WERI-Rb-1 (cell line): ENCODE data around the gene LRRC3.

Source experiments
- DNase-seq: peaks from one replicate; pipeline ENCODE4 v3.0.0-alpha.2; 2020
- H3K27ac ChIP-seq: fragments of 250-450 bp; sonication (Bioruptor Pico); 2 replicates; pipeline ENCODE4 v1.5.1; 2020; ENCODE audit warnings: mild to moderate bottlenecking, moderate library complexity
- H3K27me3 ChIP-seq: fragments of 250-450 bp; sonication (Bioruptor Pico); 2 replicates; pipeline ENCODE4 v1.5.1; 2021; ENCODE audit warnings: mild to moderate bottlenecking, low read depth, moderate library complexity; ENCODE audit not compliant: insufficient read depth, severe bottlenecking
- H3K36me3 ChIP-seq: fragments of 250-450 bp; sonication (Bioruptor Pico); 2 replicates; pipeline ENCODE4 v1.5.1; 2020; ENCODE audit warnings: mild to moderate bottlenecking, moderate library complexity
- H3K4me3 ChIP-seq: 2 replicates; pipeline ENCODE4 v1.5.1; 2011; ENCODE audit warnings: low read depth, mild to moderate bottlenecking, control low read depth, low read length
- H3K9me3 ChIP-seq: fragments of 250-450 bp; sonication (Bioruptor Pico); 2 replicates; pipeline ENCODE4 v1.5.1; 2021; ENCODE audit warnings: mild to moderate bottlenecking, moderate library complexity; ENCODE audit not compliant: severe bottlenecking
- CTCF ChIP-seq: IDR thresholded peaks from 2 replicates; pipeline ENCODE4 v1.5.1; 2011; ENCODE audit warnings: low read depth, mild to moderate bottlenecking, control low read depth, inconsistent platforms, low read length

The LRRC3 gene

GRCh38 chr21:44456214-44456914, 1.1 kb downstream of the LRRC3 start:
- H3K36me3 ChIP-seq = peaks cover 7% of the 10 kb centered on the region
- no peak for TF ChIP-seq CTCF
- no peak for DNase-seq
- peak overlapping the region; percentile 52 for H3K4me3 ChIP-seq
- no peaks in the 10 kb centered on the region for H3K27me3 ChIP-seq
- H3K9me3 ChIP-seq = peaks cover 12% of the 10 kb centered on the region
- H3K27ac ChIP-seq = no peak overlapping the region

GRCh38 chr21:44456915-44457736, 1.8 kb downstream of the LRRC3 start:
- Histone ChIP-seq H3K4me3 (no peak overlapping the region), H3K9me3 (peaks cover 12% of the 10 kb centered on the region), H3K27ac (no peak overlapping the region), H3K27me3 (no peaks in the 10 kb centered on the region), H3K36me3 (peaks cover 7% of the 10 kb centered on the region)
- DNase-seq = no peak
- TF ChIP-seq CTCF = no peak

GRCh38 chr21:44458971-44459711, 3.8 kb downstream of the LRRC3 start:
- Histone ChIP-seq H3K27me3 (no peaks in the 10 kb centered on the region), H3K36me3 (peaks cover 7% of the 10 kb centered on the region), H3K4me3 (no peak overlapping the region), H3K9me3 (peaks cover 4% of the 10 kb centered on the region), H3K27ac (no peak overlapping the region)
- no peak for TF ChIP-seq CTCF
- peak; percentile 7 for DNase-seq

GRCh38 chr21:44459712-44460440, 4.6 kb downstream of the LRRC3 start:
- Histone ChIP-seq H3K27ac (no peak overlapping the region), H3K27me3 (no peaks in the 10 kb centered on the region), H3K4me3 (no peak overlapping the region), H3K9me3 (no peaks in the 10 kb centered on the region), H3K36me3 (peaks cover 7% of the 10 kb centered on the region)
- no peak for TF ChIP-seq CTCF
- DNase-seq = no peak

GRCh38 chr21:44460441-44460755, 5.1 kb downstream of the LRRC3 start:
- H3K4me3 ChIP-seq = no peak overlapping the region
- no peak overlapping the region for H3K27ac ChIP-seq
- peaks cover 7% of the 10 kb centered on the region for H3K36me3 ChIP-seq
- no peak for DNase-seq
- no peaks in the 10 kb centered on the region for H3K9me3 ChIP-seq
- TF ChIP-seq CTCF = no peak
- H3K27me3 ChIP-seq = no peaks in the 10 kb centered on the region
